ENCODE results near the gene GAS1.

DNA sequence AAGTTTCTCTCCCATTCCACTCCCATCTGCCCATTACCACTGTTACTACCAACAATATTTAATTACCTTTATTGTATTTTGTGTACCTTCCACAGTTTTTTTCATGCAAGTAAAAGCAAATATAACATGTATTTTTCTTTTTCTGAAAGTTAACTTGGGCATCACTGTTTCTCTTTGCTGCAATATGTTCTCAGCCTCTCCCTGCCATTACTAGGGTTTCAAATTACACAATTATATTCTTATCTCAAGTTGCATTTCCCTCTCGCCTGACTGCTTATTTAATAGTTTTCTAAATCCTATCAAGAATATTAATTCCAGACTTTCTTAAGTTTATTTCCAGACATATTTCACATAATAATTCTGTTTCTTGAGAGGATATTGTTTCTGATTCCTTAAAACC lies 46.9 kb upstream of the GAS1 start:
- no peak for TF ChIP-seq YY1 (IDR thresholded peaks at IDR 0.05; ENCODE audit: insufficient read depth, insufficient read length)
- TF ChIP-seq ZNF274 (IDR thresholded peaks at IDR 0.05; ENCODE audit: low read depth, low read length): no peak

All from NT2/D1 (cell line).